22Rv1 (cell line): ENCODE measurements around the gene PRDX3.

Source experiments
- CTCF ChIP-seq: fragments of 450-650 bp; IDR thresholded peaks from 2 replicates; pipeline ENCODE4 v1.5.1; 2017; ENCODE audit warnings: mild to moderate bottlenecking
- ZFX ChIP-seq: fragments of 450-650 bp; IDR thresholded peaks from 2 replicates; pipeline ENCODE4 v1.6.1; 2017; ENCODE audit warnings: antibody characterized with exemption, borderline replicate concordance

- TF ChIP-seq CTCF (no peak), ZFX (no peak)
Observed at GRCh38 chr10:119208553-119208940, 29.9 kb upstream of the PRDX3 start.
